Fibroblast of lung (primary cell): ENCODE measurements around the gene KIR3DL2.

Experiments
- EZH2 ChIP-seq: IDR thresholded peaks from 2 replicates; pipeline ENCODE4 v1.5.1; 2012; ENCODE audit warnings: low read length, control low read depth, mild to moderate bottlenecking; ENCODE audit errors: missing control alignments
- TF ChIP-seq, protein P1 (sequence below), 2 donors: IDR thresholded peaks in 1 of 2; conservative IDR thresholded peaks in 1 of 2; 1 replicate in 1 of 2; 2 replicates in 1 of 2; pipeline ENCODE4 v1.5.1; 2011 to 2012; ENCODE audit warnings: low read length in 2 of 2, control low read depth in 1 of 2, inconsistent platforms in 1 of 2, low read depth in 1 of 2, mild to moderate bottlenecking in 1 of 2

DNA sequence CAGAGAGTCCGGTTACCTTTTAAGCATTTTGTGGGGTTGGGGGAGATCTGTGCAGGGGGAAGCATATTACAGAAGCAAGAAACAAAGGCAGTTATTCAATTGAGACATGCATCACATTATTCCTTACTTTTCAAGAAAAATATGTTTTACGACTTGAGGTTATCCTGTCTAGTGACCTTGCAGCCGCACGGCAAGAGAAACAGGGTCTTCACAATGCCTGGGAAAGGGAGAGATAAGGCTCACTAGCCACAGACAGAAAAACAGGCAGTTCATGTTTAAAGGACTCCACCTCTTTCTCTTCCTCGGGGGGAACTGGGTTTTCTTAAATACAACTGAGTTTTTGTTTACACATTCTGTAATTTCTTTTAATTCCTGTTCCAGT lies 55.2 kb downstream of the KIR3DL2 start:
- TF ChIP-seq, protein P1, sequence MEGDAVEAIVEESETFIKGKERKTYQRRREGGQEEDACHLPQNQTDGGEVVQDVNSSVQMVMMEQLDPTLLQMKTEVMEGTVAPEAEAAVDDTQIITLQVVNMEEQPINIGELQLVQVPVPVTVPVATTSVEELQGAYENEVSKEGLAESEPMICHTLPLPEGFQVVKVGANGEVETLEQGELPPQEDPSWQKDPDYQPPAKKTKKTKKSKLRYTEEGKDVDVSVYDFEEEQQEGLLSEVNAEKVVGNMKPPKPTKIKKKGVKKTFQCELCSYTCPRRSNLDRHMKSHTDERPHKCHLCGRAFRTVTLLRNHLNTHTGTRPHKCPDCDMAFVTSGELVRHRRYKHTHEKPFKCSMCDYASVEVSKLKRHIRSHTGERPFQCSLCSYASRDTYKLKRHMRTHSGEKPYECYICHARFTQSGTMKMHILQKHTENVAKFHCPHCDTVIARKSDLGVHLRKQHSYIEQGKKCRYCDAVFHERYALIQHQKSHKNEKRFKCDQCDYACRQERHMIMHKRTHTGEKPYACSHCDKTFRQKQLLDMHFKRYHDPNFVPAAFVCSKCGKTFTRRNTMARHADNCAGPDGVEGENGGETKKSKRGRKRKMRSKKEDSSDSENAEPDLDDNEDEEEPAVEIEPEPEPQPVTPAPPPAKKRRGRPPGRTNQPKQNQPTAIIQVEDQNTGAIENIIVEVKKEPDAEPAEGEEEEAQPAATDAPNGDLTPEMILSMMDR (conservative IDR thresholded peaks at IDR 0.05 in 1 of 2, IDR thresholded peaks at IDR 0.05 in 1 of 2; ENCODE audit: low read depth in 1 of 2, low read length in 2 of 2), result no peak
- TF ChIP-seq EZH2, result no peak
